ENCODE data around the gene SIGLEC8. TPM values are rescaled to one million over a fixed set of nuclear protein-coding genes. Genes with fewer than 3 reads are reported as not detected.
"Not testable (repeated sequence)": the region's sequence is repeated elsewhere in the genome, so short reads cannot be mapped to it uniquely, and the experiment has no call there.

Gene SIGLEC8
- total RNA-seq, 1 experiment from 2014 or later, result not detected

DNA sequence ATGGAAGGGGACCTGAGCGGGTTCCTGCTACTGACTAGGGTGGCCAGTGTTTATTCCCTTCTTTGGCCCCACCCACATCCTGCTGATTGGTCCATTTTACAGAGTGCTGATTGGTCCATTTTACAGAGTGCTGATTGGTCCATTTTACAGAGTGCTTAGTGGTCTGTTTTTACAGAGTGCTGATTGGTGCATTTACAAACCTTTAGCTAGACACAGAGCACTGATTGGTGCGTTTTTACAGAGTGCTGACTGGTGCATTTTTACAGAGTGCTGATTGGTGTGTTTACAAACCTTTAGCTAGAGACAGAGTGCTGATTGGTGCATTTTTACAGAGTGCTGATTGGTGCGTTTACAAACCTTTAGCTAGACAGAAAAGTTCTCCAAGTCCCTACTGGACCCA, 10.7 kb downstream of the SIGLEC8 start:
- not testable (repeated sequence) for DNase-seq (ENCODE audit: low spot score)

DNA sequence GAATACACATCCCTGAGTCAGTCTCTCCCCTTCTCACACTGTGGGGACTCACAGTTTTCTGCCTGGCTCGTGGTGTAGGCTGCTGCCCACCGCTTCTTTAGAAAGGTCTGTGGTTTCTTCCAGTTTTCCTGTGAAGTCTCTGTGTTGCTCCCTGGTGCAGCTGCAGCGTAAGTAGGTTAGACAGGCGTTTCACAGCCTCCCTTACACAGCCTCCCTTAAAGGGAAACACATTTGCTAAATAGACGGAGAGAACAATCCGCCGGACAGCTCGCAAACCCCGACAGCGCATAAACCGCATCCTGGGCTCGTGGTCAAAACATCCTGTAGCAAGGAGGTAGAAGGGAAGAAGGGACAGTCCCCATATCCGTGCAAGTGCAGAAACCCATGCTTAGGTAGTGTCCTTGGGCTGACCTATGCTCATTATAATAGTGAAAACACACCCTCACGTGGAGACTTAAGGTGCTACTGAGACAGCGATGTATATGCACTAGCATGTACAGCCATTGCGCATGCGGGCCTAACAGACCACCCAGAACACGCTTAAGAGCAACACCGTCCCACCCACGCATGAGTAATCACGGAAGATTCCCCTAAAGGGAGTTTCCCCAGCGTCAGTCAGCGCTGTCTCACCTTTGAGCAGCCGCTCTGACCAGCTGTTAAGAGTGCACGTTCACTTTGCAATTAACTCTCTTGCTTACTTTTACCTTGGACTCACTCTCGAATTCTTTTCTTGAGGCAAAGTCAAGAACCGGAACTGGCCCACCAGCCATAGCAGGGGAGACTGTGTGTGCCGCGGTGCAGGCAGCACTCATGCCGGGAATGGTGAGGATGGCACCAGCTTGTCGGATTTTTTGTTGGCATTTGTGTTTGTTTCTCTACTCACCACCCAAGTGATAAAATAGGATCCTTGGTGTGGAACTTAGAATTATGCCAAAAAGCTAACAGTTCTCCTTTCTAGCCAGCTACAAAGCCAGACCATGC, 16.6 kb downstream of the SIGLEC8 start:
- DNase-seq (ENCODE audit: low spot score), result peak; percentile 8

DNA sequence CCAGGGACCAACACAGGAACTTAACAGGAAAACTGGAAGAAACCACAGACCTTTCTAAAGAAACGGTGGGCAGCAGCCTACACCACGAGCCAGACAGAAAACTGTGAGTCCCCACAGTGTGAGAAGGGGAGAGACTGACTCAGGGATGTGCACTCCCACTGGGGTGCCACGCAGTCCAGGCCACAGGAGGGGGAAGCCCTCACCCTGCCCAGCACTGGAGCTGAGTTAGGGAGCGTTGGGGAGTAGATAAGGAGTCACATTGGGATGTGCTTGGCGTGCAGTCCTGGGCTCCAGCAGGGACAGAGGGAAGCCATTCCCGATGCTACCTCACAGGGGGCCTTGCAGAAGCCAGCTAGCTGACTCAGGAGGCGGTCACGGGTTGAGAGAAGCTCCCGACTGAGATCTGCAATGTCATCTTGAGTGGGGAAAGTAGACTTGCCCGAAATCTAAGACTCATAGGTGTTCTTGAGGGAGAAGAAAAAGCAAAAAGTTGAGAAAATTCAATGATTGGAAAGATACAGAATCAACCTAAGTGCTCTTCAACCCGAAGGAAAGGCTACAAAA, 17.3 kb downstream of the SIGLEC8 start:
- DNase-seq (ENCODE audit: low spot score), result peak; percentile 4

DNA sequence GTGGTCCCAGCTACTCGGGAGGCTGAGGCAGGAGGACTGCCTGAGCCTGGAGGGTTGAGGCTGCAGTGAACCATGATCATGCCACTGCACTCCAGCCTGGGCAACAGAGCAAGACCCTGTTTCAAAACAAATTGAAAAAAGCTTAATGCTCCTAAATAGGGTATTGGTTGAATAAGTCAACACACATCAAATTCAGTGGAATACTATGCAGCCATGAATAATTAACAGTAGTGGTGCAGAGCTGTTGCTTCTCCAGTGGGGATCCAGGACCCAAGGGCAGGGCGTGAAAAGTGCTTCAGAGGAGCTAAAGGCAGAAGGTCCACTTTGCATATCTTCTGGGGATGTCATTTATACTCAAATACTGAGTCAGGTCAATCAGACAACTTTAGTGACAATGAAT, 18.2 kb downstream of the SIGLEC8 start:
- DNase-seq (ENCODE audit: low spot score), result no peak

DNA sequence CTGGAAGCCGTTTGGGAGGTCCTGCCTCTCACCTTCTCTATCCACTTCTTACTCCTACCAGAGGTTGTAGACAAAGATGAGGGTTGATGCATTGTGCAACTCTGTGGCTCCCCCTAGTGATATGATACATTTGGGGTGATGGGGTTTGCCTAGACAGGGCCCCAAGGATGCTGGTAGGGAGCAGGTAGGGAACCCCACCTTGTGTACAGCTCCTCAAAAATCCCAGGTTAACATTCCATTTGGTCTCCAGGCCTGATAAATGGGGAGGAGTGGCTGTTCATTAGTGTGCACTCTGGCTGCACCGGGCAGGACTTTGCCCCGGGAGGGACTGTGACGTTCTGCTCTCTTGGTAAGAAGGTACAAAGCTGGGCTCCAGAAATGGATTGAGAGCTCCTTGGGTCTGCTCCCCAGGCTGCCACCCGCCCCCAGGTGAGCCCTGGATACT, 19.2 kb downstream of the SIGLEC8 start:
- DNase-seq (ENCODE audit: low spot score), result peak; percentile 1

DNA sequence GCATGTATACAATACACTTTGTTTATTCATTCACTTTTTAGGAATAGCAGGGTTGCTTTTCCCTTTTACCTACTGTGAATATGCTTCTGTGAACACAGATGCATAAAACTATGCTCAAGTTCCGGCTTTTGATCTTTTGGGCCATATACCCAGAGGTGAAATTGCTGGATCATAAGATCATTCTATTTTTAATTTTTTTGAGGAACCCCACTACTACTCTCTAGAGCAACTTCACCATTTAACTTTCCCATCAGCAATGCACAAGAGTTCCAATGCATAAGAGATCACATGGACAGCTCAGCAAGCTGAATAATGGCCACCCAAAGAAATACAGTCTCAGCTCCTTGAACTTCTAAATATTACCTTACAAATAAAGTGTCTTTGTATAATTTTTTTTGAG, 23.8 kb downstream of the SIGLEC8 start:
- DNase-seq (ENCODE audit: low spot score), result no peak

DNA sequence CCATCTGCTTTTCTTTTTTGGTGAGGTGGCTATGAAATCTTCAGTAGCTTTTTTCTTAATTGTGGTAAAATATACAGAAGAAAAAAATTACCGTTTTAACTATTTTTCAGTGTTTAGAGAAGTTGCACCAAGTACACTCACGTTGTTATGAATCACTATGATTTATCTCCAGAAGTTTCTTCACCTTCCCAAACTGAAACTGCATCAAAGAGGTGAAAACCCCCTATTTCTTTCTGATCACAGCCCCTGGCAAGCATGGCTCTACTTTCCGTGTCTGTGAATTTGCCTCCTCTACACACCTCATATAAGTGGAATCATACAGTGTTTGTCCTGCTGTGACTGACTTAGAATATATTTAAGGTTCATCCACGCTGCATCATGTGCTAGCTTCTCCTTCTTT, 25.2 kb downstream of the SIGLEC8 start:
- DNase-seq (ENCODE audit: low spot score), result no peak

DNA sequence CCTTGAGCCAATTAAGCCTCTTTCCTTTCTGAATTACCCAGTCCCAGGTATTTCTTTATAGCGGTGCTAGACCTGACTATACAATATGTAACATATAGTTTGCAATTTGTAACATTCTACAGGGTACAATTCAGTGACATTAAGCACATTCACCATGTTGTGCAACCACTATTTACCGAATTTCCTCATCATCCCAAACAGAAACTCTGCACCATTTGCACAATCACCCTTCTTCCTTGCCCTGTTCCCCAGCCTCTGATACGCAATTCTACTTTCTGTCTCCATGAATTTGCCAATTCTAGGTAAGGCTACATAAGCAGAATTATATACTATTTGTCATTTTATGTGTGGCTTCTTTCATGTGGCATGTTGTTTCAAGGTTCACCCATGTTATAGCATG, 27.1 kb downstream of the SIGLEC8 start:
- DNase-seq (ENCODE audit: low spot score), result no peak

DNA sequence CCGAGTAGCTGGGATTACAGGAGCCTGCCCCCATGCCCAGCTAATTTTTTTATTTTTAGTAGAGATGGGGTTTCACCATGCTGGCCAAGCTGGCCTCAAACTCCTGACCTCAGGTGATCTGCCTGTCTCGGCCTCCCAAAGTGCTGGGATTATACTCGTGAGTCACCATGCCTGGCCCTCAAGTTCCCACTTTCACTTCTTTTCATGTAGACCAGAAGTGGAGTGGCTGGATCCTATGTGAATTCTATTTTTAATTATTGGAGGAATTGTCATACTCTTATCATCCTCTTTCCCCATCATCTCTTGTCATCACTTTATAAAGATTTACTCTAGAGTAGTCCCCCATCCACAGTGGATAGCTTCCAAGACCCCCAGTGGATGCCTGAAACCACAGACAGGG, 28.0 kb downstream of the SIGLEC8 start:
- no peak for DNase-seq (ENCODE audit: low spot score)

DNA sequence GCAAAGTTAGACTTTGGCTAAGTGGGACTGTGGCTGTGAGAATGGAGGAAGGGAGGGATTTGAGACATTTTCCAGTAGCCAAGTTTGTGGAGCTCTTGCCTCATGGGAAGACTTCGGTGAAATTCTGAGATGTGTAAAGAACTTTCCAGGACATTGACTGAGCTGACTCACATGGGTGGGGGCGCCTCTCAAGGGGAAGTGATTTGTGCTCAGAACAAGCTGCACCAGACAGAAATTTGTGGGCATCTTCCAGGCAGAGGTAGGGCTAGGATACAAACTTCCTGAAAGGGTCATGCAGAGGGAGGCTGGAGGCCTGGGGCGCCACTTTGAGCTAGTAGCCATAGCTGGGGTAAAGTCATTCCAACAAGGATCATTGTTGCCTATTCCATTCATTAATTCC, 31.1 kb downstream of the SIGLEC8 start:
- no peak for DNase-seq (ENCODE audit: low spot score)

DNA sequence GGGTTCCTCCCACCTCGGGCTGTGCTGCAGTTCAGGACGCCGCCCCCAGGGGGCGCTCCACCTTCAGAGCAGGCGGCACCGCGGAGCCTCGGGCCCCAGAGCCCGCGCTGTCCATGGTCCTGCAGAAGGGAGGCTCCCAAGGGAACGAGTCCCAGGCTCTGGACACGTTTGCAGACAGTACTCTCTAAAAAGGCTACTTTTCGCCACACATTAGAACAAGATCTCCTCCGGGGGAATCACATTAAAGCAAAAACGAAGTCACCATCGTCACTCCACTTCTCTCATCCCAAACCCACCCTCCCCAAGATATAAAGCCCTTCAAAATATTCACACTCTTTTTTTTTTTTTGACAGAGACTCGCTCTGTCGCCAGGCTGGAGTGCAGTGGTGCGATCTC, 36.2 kb downstream of the SIGLEC8 start:
- peak; percentile 19 for DNase-seq (ENCODE audit: low spot score)

DNA sequence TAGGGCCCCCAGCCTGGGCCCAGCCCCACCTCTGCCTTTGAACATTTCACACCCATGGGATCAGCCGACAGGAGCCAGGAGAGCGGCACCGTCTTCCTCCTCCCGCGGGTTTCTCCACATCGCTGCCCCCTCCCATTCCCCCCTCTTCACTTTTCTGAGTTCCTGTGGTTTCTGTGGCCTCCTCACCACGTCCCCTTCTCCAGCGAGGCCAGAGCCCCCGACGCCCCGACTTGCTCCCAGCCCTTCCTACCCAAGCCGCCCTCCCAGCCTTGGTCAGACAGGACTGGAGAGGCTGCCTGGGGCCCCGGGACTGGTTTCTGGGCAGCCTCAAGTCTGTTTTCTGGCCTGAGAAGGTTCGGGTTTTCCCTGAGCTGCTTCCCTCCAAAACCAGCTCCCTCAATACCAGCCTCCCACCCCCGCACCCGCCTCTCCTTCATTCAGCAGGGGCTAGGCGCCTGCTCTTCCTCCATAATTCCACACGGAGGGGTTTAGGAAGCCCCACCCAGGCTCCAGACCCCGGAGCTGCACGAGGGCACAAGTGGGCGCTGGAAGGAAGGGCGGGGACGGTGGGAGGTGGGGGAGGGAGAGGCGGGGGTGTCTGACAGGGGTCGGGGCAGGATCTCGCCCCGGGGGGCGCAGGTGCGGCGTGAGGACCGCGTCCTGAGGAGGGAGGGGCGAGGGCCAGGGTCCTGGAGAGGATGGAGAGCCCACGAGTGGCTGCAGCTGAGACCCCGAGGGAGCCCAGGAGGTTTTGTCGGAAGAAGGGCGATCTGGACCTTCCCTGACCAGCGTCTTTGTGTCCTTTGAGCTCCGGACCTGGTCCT, 36.8 kb downstream of the SIGLEC8 start:
- no peak for DNase-seq (ENCODE audit: low spot score)

DNA sequence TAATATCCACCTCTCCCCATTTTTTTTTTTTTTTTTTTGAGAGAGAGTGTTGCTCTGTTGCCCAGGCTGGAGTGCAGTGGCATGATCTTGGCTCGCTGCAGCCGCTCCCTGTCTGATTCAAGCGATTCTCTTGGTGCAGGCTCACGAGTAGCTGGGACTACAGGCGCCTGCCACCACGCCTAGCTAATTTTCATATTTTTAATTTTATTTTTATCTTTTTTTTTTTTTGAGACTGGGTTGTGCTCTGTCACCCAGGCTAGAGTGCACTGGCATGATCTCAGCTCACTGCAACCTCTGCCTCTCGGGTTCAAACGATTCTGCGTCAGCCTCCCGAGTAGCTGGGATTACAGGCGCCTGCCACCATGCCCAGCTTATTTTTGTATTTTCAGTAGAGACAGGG, 37.7 kb downstream of the SIGLEC8 start:
- DNase-seq (ENCODE audit: low spot score), result not testable (repeated sequence)

DNA sequence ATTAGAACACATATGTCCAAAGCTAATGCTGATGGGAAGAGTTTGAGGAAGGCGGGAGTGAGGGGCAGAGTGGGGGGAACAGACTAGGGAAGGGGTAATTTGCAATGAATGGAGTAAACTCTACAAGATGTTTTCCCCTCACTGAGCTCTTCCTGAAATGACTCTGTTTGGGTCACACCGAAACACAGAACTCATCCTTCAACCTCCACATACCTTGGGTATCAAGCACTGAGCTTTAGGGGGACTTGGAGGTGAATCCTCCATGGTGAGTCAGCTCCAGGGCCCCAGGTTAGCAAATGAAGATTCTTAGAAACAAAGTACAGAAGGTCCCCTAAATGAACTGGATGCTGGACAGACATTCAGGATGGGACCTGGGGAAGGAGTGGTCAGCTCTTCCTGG, 39.5 kb downstream of the SIGLEC8 start:
- DNase-seq (ENCODE audit: low spot score), result no peak

DNA sequence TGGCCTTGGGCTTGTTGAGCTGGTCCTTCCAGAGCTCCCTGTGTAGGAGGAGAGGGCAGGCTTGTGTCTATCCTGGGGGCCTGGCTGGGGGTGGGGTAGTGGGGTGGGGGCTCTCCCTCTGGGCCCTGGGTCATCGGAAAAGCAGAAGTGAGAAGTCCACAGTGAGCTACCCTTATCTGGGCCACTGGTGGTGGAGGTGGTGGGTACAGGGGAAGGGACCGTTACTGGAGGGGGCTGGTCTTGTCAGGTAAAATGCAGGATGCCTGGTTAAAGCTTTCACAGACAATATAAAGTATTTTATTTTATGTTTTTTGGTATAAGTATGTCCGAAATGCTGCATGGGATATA, 40.5 kb downstream of the SIGLEC8 start:
- no peak for DNase-seq (ENCODE audit: low spot score)

DNA sequence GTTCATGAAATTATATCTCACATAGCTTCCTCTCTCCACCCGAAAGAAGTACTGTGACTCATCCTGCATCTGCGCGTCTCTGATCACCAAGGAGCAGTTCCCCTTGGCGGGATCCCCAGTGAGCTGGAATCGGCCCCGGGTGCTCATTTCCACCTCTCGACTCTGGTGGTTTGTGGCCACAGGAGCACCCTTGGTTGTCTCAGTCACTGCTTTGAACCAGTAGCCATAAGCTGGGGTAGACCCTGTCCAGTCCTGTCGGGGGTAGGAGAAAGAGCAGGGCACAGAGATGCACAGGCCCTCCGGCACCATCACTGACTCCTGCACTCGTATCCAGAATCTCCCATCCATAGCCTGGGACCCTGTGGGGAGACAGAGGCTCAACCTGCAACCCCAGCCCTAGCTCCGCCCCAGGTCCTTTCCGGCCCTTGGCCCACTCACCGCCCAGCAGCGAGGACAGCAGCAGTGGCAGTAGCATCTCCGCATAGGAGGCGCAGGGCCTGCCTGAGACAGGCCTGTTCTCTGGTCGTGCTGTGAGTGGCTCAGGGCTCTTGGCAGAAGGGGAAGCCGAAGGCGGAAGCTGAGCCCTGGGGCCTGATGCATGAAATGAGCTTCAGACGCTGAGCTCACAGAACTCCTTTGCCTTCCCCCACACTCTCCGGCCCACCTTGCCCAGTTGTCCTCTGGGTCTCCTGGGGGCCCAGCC, 41.0 kb downstream of the SIGLEC8 start, which contains the start of gene SIGLEC10:
Gene SIGLEC10 (minus strand): TSS at position 536 of the 703 bp plus-strand sequence. CDS start 61 bp downstream, at position 475.
- no peak for DNase-seq (ENCODE audit: low spot score)

DNA sequence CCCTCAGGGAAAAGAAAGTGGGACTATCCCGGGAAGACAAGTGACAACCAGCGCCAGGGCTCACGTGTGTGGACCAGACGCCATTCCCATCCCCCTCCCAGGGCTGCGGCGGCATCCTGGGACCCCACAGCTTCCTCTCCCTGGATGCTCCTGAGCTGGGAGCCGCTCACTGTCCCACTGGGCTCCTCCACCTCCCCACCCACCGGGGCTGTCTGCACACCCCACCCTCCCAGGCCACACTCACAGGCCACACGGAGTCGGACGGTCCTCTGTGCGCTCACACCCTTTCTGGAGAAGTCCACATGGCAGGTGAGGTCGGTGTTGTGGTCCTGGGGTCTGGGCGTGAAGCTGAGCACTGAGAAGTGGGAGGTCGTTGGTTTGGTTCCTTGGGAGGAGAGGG, 41.8 kb downstream of the SIGLEC8 start:
- not testable (repeated sequence) for DNase-seq (ENCODE audit: low spot score)

DNA sequence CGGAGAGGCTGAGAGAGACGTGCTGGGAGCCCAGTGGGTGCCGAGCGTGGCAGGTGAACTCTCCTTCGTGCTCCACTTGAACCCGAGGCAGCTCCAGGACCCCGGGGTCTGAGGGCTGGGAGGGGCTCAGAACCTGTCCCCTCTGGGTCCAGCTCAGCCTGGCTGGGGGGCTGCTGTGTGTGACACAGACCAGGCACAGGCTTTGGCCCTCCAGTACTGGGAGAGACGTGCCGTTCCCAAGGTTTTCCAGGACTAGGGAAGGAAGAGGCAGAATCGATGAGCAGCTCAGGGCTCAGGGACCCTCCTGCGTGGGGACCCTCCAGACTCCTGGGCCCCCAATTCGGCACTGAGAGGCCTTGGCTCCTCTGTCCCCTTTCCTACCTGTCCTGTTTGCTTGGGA, 43.1 kb downstream of the SIGLEC8 start:
- no peak for DNase-seq (ENCODE audit: low spot score)

DNA sequence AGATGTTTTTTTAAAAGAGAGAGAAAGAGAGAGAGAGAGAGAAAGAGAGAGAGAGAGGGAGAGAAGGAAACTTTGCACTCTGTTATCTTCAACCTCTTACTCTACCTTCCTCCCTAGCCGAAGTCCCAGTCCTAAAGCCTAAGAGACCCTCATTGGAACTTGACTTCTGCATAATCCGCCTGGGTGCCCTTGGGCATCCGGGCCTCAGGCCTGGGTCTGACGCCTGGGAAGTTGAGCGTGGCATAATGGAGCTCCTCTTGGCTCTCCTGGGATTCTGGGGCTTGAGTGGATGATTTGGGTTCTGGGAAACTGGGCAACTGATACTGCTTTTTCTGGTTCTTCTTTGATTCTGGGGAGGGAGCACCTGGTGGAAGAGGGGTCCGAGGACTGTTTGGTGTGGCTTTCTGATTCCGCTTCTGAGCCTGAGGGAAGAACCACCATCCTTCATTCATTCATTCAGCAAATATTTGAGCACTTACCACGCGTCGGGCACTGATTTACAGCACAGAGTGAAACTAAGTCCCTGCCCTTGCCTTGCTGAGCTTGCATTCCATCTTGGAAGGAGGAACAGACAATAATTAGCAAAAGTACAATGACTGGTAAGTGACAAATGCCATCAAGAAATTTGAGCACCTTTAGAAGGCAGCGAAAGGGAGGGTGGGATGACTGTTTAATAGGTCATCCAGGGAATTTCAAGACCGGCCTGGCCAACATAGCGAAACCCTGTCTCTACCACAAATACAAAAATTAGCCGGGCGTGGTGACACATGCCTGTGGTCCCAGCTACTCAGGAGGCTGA, 47.1 kb downstream of the SIGLEC8 start:
- no peak for DNase-seq (ENCODE audit: low spot score)

DNA sequence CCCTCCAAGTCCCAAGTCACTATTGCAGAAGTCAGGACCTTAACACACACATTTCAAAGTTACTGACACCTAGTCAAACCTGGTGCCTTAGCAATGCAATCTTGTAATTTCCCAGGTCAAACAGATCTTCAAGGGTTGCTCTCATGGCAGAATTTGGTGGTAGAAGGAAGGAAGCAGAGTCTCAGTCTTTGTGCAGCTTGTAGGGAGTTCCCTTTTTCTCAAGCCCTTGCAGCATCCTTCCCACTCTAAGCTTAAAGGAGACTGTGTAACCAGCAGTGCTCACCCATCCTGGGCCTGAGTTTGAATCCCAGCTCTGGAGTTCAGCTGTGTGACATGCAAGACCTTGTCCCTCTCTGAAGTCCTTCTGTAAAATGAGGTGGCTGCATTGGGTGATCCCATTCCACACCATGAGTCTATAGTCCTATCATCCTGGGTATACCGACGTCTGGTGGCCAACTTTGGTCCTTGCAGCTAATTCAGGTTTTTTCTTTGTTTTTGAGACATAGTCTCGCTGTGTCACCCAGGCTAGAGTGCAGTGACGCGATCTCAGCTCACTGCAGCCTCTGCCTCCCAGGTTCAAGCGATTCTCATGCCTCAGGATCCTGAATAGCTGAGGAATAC, 50.6 kb downstream of the SIGLEC8 start:
- no peak for DNase-seq (ENCODE audit: low spot score)

Measured in A172 (cell line).